Gastrocnemius medialis (tissue), 4 donors: ENCODE results near the gene EGLN1. TPM values are rescaled to one million over a fixed set of nuclear protein-coding genes. Genes with fewer than 3 reads are reported as not detected.

Source experiments
- ATAC-seq, 2 donors: fragments of 150-250 bp; one replicate each; pipeline ENCODE4 v1.9.1; 2016
- DNase-seq, 2 donors: peaks; one replicate each; pipeline ENCODE4 v3.0.0-alpha.2; 2019
- H3K27ac ChIP-seq, 4 donors: fragments of 200-600 bp; sonication (generic); 1 replicate in 1 of 4; 2 replicates in 3 of 4; pipeline ENCODE4 v1.5.1; 2016 to 2018; ENCODE audit warnings: mild to moderate bottlenecking in 2 of 4, moderate library complexity in 1 of 4
- H3K27me3 ChIP-seq, 3 donors: fragments of 200-600 bp; sonication (generic) in 2 of 3; 1 replicate in 1 of 3; 2 replicates in 2 of 3; pipeline versions ENCODE4 v1.5.1 to v1.6.0; 2016 to 2019; ENCODE audit warnings: mild to moderate bottlenecking in 1 of 3, moderate library complexity in 1 of 3
- H3K36me3 ChIP-seq, 2 donors: fragments of 200-600 bp; sonication (generic) in 1 of 2; one replicate each; pipeline ENCODE4 v1.5.1; 2017 to 2018
- H3K4me1 ChIP-seq, 2 donors: fragments of 200-600 bp; sonication (generic) in 1 of 2; one replicate each; pipeline ENCODE4 v1.5.1; 2016 to 2017; ENCODE audit warnings: mild to moderate bottlenecking in 2 of 2
- H3K4me3 ChIP-seq, 4 donors: fragments of 200-600 bp; sonication (generic) in 3 of 4; 1 replicate in 1 of 4; 2 replicates in 3 of 4; pipeline ENCODE4 v1.5.1; 2016 to 2019; ENCODE audit warnings: mild to moderate bottlenecking in 2 of 4
- H3K9me3 ChIP-seq, 3 donors: fragments of 200-600 bp; sonication (generic) in 2 of 3; 1 replicate in 1 of 3; 2 replicates in 2 of 3; pipeline ENCODE4 v1.5.1; 2016 to 2019
- POLR2A ChIP-seq, 2 donors: fragments of 450-650 bp; IDR thresholded peaks; one replicate each; pipeline ENCODE4 v1.6.1; 2017; ENCODE audit warnings: antibody characterized with exemption in 2 of 2, mild to moderate bottlenecking in 2 of 2, moderate library complexity in 2 of 2
- in situ Hi-C, 4 donors: fragments of 200-750 bp; cut with MboI; loops; one replicate each; pipeline versions ENCODE4 v1.15.0 to v1.8.0; 2017; ENCODE audit warnings: low sequenced_read_pairs in 4 of 4
- intact Hi-C: fragments of 100-400 bp; cut with DNase I; formaldehyde crosslinking; loops from one replicate; pipeline ENCODE4 v1.15.1; 2023; ENCODE audit warnings: low total_unique reads
- total RNA-seq, 4 donors: library from RNA; depleted of rRNA; stranded (reverse); fragments of >200 nt; gene quantifications; one replicate each; pipeline versions ENCODE4 v1.1.0 to v1.2.3, GENCODE V29; 2016
- TF ChIP-seq, protein P1 (sequence below), 5 experiments: fragments of 450-650 bp in 3 of 5; fragments of 200-600 bp in 2 of 5; sonication (generic) in 2 of 5; IDR thresholded peaks in 4 of 5; conservative IDR thresholded peaks in 1 of 5; 1 replicate in 4 of 5; 2 replicates in 1 of 5; pipeline ENCODE4 v1.5.1; 2016 to 2019; ENCODE audit warnings: antibody characterized with exemption in 5 of 5, mild to moderate bottlenecking in 3 of 5, moderate library complexity in 3 of 5

Gene EGLN1
- total RNA-seq, 4 donors from 2014 or later, result 500 to 862 (median 706) TPM

DNA sequence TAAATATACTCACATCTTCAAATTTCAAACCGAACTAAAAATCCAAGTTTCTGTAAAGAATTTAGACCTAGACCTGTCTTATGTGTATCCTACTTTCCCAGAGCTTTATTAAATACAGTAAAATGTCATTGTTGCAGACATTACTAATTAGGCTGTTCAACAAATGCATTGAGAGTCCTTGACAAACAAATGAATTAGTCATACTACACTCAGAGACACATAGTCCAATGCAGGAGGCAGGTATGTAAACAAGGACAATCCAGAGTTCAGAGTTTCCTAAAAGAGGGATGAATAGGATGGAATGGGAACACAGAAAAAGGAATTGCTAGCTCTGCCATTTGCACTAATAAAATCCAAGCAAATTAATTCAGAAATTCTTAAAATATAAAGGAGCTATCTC is 1.6 kb upstream of the EGLN1 start:
- peak overlapping the region; percentile 97 to 98 (median 98) for H3K27ac ChIP-seq
- ATAC-seq, result peak in 1 of 2 donors; percentile 30

GRCh38 chr1:231422798-231423309 is 767 bp upstream of the EGLN1 start:
- TF ChIP-seq POLR2A (IDR thresholded peaks at IDR 0.05), result no peak
- TF ChIP-seq, protein P1, sequence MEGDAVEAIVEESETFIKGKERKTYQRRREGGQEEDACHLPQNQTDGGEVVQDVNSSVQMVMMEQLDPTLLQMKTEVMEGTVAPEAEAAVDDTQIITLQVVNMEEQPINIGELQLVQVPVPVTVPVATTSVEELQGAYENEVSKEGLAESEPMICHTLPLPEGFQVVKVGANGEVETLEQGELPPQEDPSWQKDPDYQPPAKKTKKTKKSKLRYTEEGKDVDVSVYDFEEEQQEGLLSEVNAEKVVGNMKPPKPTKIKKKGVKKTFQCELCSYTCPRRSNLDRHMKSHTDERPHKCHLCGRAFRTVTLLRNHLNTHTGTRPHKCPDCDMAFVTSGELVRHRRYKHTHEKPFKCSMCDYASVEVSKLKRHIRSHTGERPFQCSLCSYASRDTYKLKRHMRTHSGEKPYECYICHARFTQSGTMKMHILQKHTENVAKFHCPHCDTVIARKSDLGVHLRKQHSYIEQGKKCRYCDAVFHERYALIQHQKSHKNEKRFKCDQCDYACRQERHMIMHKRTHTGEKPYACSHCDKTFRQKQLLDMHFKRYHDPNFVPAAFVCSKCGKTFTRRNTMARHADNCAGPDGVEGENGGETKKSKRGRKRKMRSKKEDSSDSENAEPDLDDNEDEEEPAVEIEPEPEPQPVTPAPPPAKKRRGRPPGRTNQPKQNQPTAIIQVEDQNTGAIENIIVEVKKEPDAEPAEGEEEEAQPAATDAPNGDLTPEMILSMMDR (IDR thresholded peaks at IDR 0.05 in 4 of 5, conservative IDR thresholded peaks at IDR 0.05 in 1 of 5), result no peak
- Histone ChIP-seq H3K4me3 (peak overlapping the region; percentile 66 to 87 (median 76)), H3K9me3 (no peaks in the 10 kb centered on the region), H3K36me3 (peaks cover 0 to 26% of the 10 kb centered on the region in 2 donors), H3K4me1 (peaks cover 33 to 38% of the 10 kb centered on the region in 2 donors), H3K27me3 (no peaks in the 10 kb centered on the region), H3K27ac (peak overlapping the region; percentile 97 to 98 (median 98))
- intact Hi-C loops, result loop anchor here (2.0 to 10.0 kb wide), 5 partner anchors 106 to 558 kb away; partner anchors contain the start of genes C1orf198, GNPAT and TSNAX
- ATAC-seq (no peak), DNase-seq (no peak)
- in situ Hi-C loops, result loop anchor here in 1 of 4 donors (10.0 kb wide), 1 partner anchor 102 kb away; the partner anchor contains the start of gene TSNAX

More for the DNA sequence above, 1.6 kb upstream of the EGLN1 start:
- Histone ChIP-seq H3K36me3 (peaks cover 0 to 21% of the 10 kb centered on the region in 2 donors), H3K27me3 (no peaks in the 10 kb centered on the region), H3K4me1 (peaks cover 30 to 38% of the 10 kb centered on the region in 2 donors), H3K4me3 (peak overlapping the region; percentile 66 to 87 (median 76)), H3K9me3 (no peaks in the 10 kb centered on the region)
- no peak for DNase-seq
- TF ChIP-seq, protein P1 (IDR thresholded peaks at IDR 0.05 in 4 of 5, conservative IDR thresholded peaks at IDR 0.05 in 1 of 5), result no peak
- peak in 1 of 2 donors; percentile 66 for TF ChIP-seq POLR2A (IDR thresholded peaks at IDR 0.05)
- in situ Hi-C loops (loop anchor here in 1 of 4 donors (10.0 kb wide), 1 partner anchor 101 kb away; the partner anchor contains the start of gene TSNAX), intact Hi-C loops (loop anchor here (2.0 to 10.0 kb wide), 5 partner anchors 105 to 559 kb away; partner anchors contain the start of genes C1orf198, GNPAT and TSNAX)

DNA sequence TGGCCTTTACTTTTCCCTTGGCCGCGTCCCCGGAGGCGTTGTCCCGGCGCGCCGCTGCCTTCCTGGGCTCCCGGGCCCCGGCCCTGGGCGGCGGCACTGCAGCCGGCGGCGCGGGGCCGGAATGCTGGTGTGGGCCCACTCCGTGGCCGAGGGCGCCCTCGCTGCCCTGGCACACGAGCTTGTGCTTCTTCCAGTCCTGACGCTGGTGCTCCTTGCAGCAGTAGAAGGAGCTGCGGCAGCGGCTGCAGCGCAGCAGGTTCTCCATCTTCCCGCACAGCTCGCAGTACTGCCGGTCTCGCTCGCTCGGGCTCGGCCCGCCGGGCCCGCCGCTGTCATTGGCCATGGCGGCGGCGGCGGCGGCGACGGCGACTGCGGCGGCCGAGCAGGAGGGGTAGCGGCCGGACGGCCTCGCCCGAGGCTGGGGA is 529 bp downstream of the EGLN1 start:
- H3K27ac ChIP-seq, result peak overlapping the region; percentile 97 to 98 (median 98)
- H3K27me3 ChIP-seq, result no peaks in the 10 kb centered on the region
- in situ Hi-C loops, result loop anchor here in 1 of 4 donors (10.0 kb wide), 1 partner anchor 103 kb away; the partner anchor contains the start of gene TSNAX
- H3K4me3 ChIP-seq, result peak overlapping the region; percentile 75 to 87 (median 82)
- H3K36me3 ChIP-seq, result peaks cover 0 to 35% of the 10 kb centered on the region in 2 donors
- no peak for TF ChIP-seq POLR2A (IDR thresholded peaks at IDR 0.05)
- TF ChIP-seq, protein P1 (IDR thresholded peaks at IDR 0.05 in 4 of 5, conservative IDR thresholded peaks at IDR 0.05 in 1 of 5), result peak in 1 of 5 experiments; percentile 10
- peak; percentile 17 to 28 for ATAC-seq
- peaks cover 42 to 45% of the 10 kb centered on the region in 2 donors for H3K4me1 ChIP-seq
- H3K9me3 ChIP-seq, result no peaks in the 10 kb centered on the region
- DNase-seq, result peak; percentile 27 to 42
- intact Hi-C loops, result loop anchor here (2.0 to 10.0 kb wide), 4 partner anchors 63 to 557 kb away; partner anchors contain the start of genes C1orf198 and GNPAT

- Histone ChIP-seq H3K27me3 (no peaks in the 10 kb centered on the region), H3K27ac (peak overlapping the region; percentile 97 to 98 (median 98)), H3K36me3 (peaks cover 0 to 35% of the 10 kb centered on the region in 2 donors), H3K4me3 (peak overlapping the region; percentile 75 to 87 (median 82)), H3K4me1 (peaks cover 40 to 49% of the 10 kb centered on the region in 2 donors), H3K9me3 (no peaks in the 10 kb centered on the region)
- in situ Hi-C loops (loop anchor here in 1 of 4 donors (10.0 kb wide), 1 partner anchor 104 kb away; the partner anchor contains the start of gene TSNAX), intact Hi-C loops (loop anchor here (2.0 to 10.0 kb wide), 4 partner anchors 62 to 556 kb away; partner anchors contain the start of genes C1orf198 and GNPAT)
- ATAC-seq, result peak; percentile 8 to 17
- DNase-seq, result peak; percentile 58 to 73
- TF ChIP-seq, protein P1 (IDR thresholded peaks at IDR 0.05 in 4 of 5, conservative IDR thresholded peaks at IDR 0.05 in 1 of 5), result no peak
- TF ChIP-seq POLR2A (IDR thresholded peaks at IDR 0.05), result peak; percentile 71 to 81
These were observed 1.0 kb downstream of the EGLN1 start for GRCh38 chr1:231420959-231421545.
